ENCODE data around the gene FUT6. TPM values are rescaled to one million over a fixed set of nuclear protein-coding genes. Genes with fewer than 3 reads are reported as not detected.

FUT6 gene, protein sequence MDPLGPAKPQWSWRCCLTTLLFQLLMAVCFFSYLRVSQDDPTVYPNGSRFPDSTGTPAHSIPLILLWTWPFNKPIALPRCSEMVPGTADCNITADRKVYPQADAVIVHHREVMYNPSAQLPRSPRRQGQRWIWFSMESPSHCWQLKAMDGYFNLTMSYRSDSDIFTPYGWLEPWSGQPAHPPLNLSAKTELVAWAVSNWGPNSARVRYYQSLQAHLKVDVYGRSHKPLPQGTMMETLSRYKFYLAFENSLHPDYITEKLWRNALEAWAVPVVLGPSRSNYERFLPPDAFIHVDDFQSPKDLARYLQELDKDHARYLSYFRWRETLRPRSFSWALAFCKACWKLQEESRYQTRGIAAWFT
- total RNA-seq (2022; extraction: Qiagen RNA extraction) = 0.15 TPM in 1 of 5 replicates, not detected in the others

DNA sequence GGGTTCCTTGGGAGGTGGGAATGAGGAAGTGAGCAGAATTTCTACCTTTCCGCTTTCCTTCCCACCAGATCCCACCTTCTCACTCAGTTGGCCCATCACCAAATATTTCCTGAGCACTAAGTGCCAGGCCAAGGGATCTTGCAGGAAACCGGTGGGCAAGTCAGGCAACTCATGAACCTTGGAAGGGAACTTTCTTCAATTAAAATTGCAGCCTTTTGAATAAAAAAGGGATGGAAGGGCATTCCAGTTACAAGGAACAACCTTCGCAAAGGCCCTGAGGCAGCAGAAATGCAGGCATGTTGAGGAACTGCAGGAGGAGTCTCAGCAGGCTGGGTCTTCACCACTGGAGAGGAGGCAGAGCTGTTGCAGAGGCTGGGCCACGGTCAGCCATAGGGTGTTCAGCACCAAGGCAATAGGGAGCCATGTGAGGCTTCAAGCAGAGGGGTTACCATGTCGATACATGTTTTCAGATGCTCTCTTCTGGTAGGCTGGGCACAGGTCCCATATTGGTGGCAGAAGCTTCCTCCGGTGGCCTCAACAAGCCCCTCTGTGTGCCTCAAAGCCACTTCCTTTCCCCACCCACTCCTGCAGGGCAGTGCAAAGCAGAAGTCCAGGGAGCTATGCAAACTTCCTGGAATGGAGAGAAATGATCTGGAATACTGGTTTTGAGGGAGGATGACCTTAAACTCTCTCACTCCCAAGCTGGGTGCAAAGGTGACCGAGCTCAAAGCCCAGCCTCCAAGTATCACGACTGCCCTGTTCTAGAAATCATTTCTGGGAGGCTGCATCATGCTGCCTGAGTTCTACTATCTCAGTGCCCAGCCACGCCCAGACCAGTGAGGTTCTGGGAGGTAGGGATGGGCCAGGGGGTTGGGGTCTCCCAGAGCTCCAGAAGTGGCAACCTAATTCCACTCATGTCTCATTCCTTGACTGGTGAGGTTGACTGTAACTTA lies at the start of gene FUT6:
Gene FUT6, minus strand, starts transcription at position 638 of the 953 bp plus-strand sequence. CDS start 7,135 bp downstream, outside the sequence.

DNA sequence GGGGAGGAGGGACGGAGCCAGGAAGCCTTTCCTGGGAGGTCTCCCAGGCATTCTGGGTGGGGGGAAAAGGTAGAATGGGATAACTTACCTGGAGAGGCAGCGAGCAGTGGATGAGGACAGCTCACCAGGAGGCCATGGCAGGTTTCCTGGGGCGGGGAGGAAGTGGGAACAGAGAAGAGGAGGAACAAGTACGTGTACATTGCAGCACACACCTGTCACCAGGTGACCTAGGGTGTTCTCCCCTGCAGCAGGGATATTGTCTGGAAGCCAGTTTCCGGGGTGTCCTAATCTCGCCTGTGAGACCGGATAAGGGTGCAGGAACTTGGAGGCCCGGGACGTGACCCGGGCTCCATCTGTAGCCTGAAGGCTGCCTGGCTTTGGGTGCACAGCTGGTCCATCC lies 11.8 kb upstream of the FUT6 start, which contains the start of gene FUT3:
Gene FUT3, minus strand, starts transcription at position 148 of the 400 bp plus-strand sequence.

GRCh38 chr19:5804516-5805461 lies 34.7 kb downstream of the FUT6 start, which contains the start of gene NRTN:
Gene NRTN, plus strand, starts transcription at chr19:5805067. Its CDS starts 19,099 bp downstream, at chr19:5824166.

GRCh38 chr19:5790559-5791520 lies 48.7 kb downstream of the FUT6 start, which contains the start of gene DUS3L:
Gene DUS3L, minus strand, starts transcription at chr19:5791163. Its CDS starts 22 bp downstream, at chr19:5791141.

DNA sequence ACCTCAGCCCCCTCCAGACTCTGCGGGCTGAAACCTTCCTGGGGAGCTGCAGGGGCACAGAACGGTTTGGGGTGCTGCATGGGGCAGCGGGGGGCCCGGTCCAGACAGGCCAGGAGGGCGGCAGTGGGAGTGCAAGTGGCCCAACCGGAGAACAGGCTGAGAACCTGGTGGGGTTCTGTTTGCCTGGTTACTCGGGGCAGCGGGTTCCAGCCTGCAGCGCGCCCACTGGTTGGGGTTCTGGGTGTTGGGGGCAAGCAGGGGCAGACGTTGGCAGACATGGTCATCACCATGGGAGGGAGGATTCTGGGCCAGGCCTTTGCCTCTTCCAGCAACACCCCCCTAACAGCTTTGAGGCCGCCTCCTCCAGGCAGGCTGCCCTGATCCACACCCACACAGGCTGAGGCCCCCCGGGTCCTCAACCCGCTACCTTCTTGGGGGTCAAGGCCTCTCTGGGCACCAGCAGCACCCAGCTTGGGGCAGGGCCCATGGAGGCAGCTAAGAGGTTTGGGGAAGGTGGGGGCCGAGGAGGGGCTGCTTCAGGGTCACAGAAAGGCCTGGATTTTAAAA lies 54.8 kb downstream of the FUT6 start, which contains the start of gene PRR22:
Gene PRR22, minus strand, starts transcription at position 166 of the 567 bp plus-strand sequence. Its CDS starts 86 bp downstream, at position 80.

Other genes starting within 250 kb of the FUT6 start
- 25.9 to 41.1 TPM (median 34.7 TPM) in 5 replicates for gene SAFB2, start 216.9 kb downstream of the FUT6 start, total RNA-seq (2022; extraction: Qiagen RNA extraction)
- gene SAFB, start 216.6 kb downstream of the FUT6 start, total RNA-seq (2022; extraction: Qiagen RNA extraction) = 48.6 to 58.6 TPM (median 51.2 TPM) in 5 replicates
- 46.9 to 73.1 TPM (median 68.7 TPM) in 5 replicates for gene MICOS13, start 159.2 kb downstream of the FUT6 start, total RNA-seq (2022; extraction: Qiagen RNA extraction)
- gene HSD11B1L, start 158.7 kb downstream of the FUT6 start, total RNA-seq (2022; extraction: Qiagen RNA extraction) = 3.6 to 5.3 TPM (median 4.3 TPM) in 5 replicates
- gene RPL36, start 149.4 kb downstream of the FUT6 start, total RNA-seq (2022; extraction: Qiagen RNA extraction) = 762 to 861 TPM (median 781 TPM) in 5 replicates
- 45.3 to 65.6 TPM (median 59.0 TPM) in 5 replicates for gene LONP1, start 119.6 kb downstream of the FUT6 start, total RNA-seq (2022; extraction: Qiagen RNA extraction)
- gene CATSPERD, start 119.1 kb downstream of the FUT6 start, total RNA-seq (2022; extraction: Qiagen RNA extraction) = not detected in 5 replicates
- 1.7 to 3.3 TPM (median 2.6 TPM) in 5 replicates for gene PRR22, start 55.0 kb downstream of the FUT6 start, total RNA-seq (2022; extraction: Qiagen RNA extraction)
- gene DUS3L, start 48.5 kb downstream of the FUT6 start, total RNA-seq (2022; extraction: Qiagen RNA extraction) = 25.9 to 34.8 TPM (median 28.7 TPM) in 5 replicates
- 0.36 to 1.4 TPM (median 0.73 TPM) in 5 replicates for gene NRTN, start 34.6 kb downstream of the FUT6 start, total RNA-seq (2022; extraction: Qiagen RNA extraction)
- gene FUT3, start 11.7 kb upstream of the FUT6 start, total RNA-seq (2022; extraction: Qiagen RNA extraction) = 0.06 TPM in 1 of 5 replicates, not detected in the others
- gene FUT5, start 30.8 kb upstream of the FUT6 start, total RNA-seq (2022; extraction: Qiagen RNA extraction) = not detected in 5 replicates
- 217 to 311 TPM (median 290 TPM) in 5 replicates for gene NDUFA11, start 64.1 kb upstream of the FUT6 start, total RNA-seq (2022; extraction: Qiagen RNA extraction)
- gene VMAC, start 65.2 kb upstream of the FUT6 start, total RNA-seq (2022; extraction: Qiagen RNA extraction) = 0.35 to 0.87 TPM (median 0.51 TPM) in 5 replicates
- gene CAPS, start 74.6 kb upstream of the FUT6 start, total RNA-seq (2022; extraction: Qiagen RNA extraction) = 0.74 to 1.2 TPM (median 0.95 TPM) in 5 replicates
- 40.0 to 43.3 TPM (median 42.3 TPM) in 5 replicates for gene RANBP3, start 138.4 kb upstream of the FUT6 start, total RNA-seq (2022; extraction: Qiagen RNA extraction)

All from A549 treated with Mapracorat at 1 μM for 4 hours (cell line).